BLaER1 (cell line): Measurements from ENCODE around the gene RPS17.

Experiments used
- H3K27ac ChIP-seq: shearing (Covaris generic); formaldehyde crosslinking; 2 replicates; pipeline ENCODE4 v1.8.1; 2022
- H3K27me3 ChIP-seq: shearing (Covaris generic); formaldehyde crosslinking; 2 replicates; pipeline ENCODE4 v1.8.1; 2022
- H3K36me3 ChIP-seq: shearing (Covaris generic); formaldehyde crosslinking; 2 replicates; pipeline ENCODE4 v1.8.1; 2022
- H3K4me1 ChIP-seq: shearing (Covaris generic); formaldehyde crosslinking; 2 replicates; pipeline ENCODE4 v1.8.1; 2022
- H3K4me2 ChIP-seq: shearing (Covaris generic); formaldehyde crosslinking; 2 replicates; pipeline ENCODE4 v1.8.1; 2022
- H3K4me3 ChIP-seq: shearing (Covaris generic); formaldehyde crosslinking; 2 replicates; pipeline ENCODE4 v1.8.1; 2022
- H3K9ac ChIP-seq: shearing (Covaris generic); formaldehyde crosslinking; 2 replicates; pipeline ENCODE4 v1.8.1; 2022
- H3K9me3 ChIP-seq: shearing (Covaris generic); formaldehyde crosslinking; 2 replicates; pipeline ENCODE4 v1.8.1; 2022
- H4K20me1 ChIP-seq: shearing (Covaris generic); formaldehyde crosslinking; 2 replicates; pipeline ENCODE4 v1.8.1; 2022
- Cebpa-rat ChIP-seq: shearing (Covaris generic); IDR thresholded peaks from 2 replicates; pipeline ENCODE4 v1.8.1; 2022

The RPS17 gene

GRCh38 chr15:82568986-82569385 is 28.7 kb upstream of the RPS17 start:
- Histone ChIP-seq H4K20me1 (no peaks in the 10 kb centered on the region), H3K9ac (no peak overlapping the region), H3K36me3 (no peaks in the 10 kb centered on the region), H3K4me1 (peaks cover 6% of the 10 kb centered on the region; the same call in 1 of the 2 replicates), H3K9me3 (no peaks in the 10 kb centered on the region), H3K4me3 (no peak overlapping the region), H3K27me3 (no peaks in the 10 kb centered on the region), H3K27ac (no peak overlapping the region), H3K4me2 (no peak overlapping the region)
- no peak for TF ChIP-seq Cebpa-rat

- Histone ChIP-seq H3K4me2 (no peak overlapping the region), H3K9me3 (no peaks in the 10 kb centered on the region), H3K27ac (no peak overlapping the region), H3K4me1 (peaks cover 1% of the 10 kb centered on the region; the same call in 1 of the 2 replicates), H4K20me1 (no peaks in the 10 kb centered on the region), H3K36me3 (no peaks in the 10 kb centered on the region), H3K9ac (no peak overlapping the region), H3K4me3 (no peak overlapping the region), H3K27me3 (no peaks in the 10 kb centered on the region)
- TF ChIP-seq Cebpa-rat, result no peak
These were observed 27.4 kb upstream of the RPS17 start for GRCh38 chr15:82567661-82568060.

GRCh38 chr15:82566690-82567089 is 26.4 kb upstream of the RPS17 start:
- no peaks in the 10 kb centered on the region for H3K27me3 ChIP-seq
- H4K20me1 ChIP-seq, result no peaks in the 10 kb centered on the region
- no peaks in the 10 kb centered on the region for H3K36me3 ChIP-seq
- no peak overlapping the region for H3K4me3 ChIP-seq
- no peak overlapping the region for H3K27ac ChIP-seq
- H3K4me1 ChIP-seq, result no peaks in the 10 kb centered on the region
- TF ChIP-seq Cebpa-rat, result no peak
- no peak overlapping the region for H3K4me2 ChIP-seq
- H3K9me3 ChIP-seq, result no peaks in the 10 kb centered on the region
- no peak overlapping the region for H3K9ac ChIP-seq

GRCh38 chr15:82558502-82558901 is 18.2 kb upstream of the RPS17 start:
- Histone ChIP-seq H3K4me1 (no peaks in the 10 kb centered on the region), H3K9me3 (no peaks in the 10 kb centered on the region), H3K9ac (no peak overlapping the region), H3K4me2 (no peak overlapping the region), H3K36me3 (no peaks in the 10 kb centered on the region), H4K20me1 (no peaks in the 10 kb centered on the region), H3K4me3 (no peak overlapping the region), H3K27me3 (no peaks in the 10 kb centered on the region), H3K27ac (no peak overlapping the region)
- TF ChIP-seq Cebpa-rat, result no peak

GRCh38 chr15:82556315-82557035 is 16.2 kb upstream of the RPS17 start:
- TF ChIP-seq Cebpa-rat, result no peak
- Histone ChIP-seq H3K27ac (no peak overlapping the region), H3K9ac (no peak overlapping the region), H4K20me1 (no peaks in the 10 kb centered on the region), H3K9me3 (no peaks in the 10 kb centered on the region), H3K4me1 (no peaks in the 10 kb centered on the region), H3K36me3 (no peaks in the 10 kb centered on the region), H3K4me2 (no peak overlapping the region), H3K4me3 (no peak overlapping the region), H3K27me3 (no peaks in the 10 kb centered on the region)

- H3K4me1 ChIP-seq, result no peaks in the 10 kb centered on the region
- no peak for TF ChIP-seq Cebpa-rat
- H3K4me3 ChIP-seq, result no peak overlapping the region
- H3K4me2 ChIP-seq, result no peak overlapping the region
- H4K20me1 ChIP-seq, result no peaks in the 10 kb centered on the region
- H3K9me3 ChIP-seq, result no peaks in the 10 kb centered on the region
- no peaks in the 10 kb centered on the region for H3K27me3 ChIP-seq
- no peak overlapping the region for H3K27ac ChIP-seq
- H3K36me3 ChIP-seq, result no peaks in the 10 kb centered on the region
- H3K9ac ChIP-seq, result no peak overlapping the region
These were observed 14.6 kb upstream of the RPS17 start for GRCh38 chr15:82554849-82555248.

GRCh38 chr15:82554351-82554750 is 14.1 kb upstream of the RPS17 start:
- no peak for TF ChIP-seq Cebpa-rat
- H4K20me1 ChIP-seq, result no peaks in the 10 kb centered on the region
- H3K36me3 ChIP-seq, result no peaks in the 10 kb centered on the region
- H3K4me2 ChIP-seq, result no peak overlapping the region
- H3K4me1 ChIP-seq, result no peaks in the 10 kb centered on the region
- H3K27ac ChIP-seq, result no peak overlapping the region
- no peak overlapping the region for H3K9ac ChIP-seq
- H3K4me3 ChIP-seq, result no peak overlapping the region
- no peaks in the 10 kb centered on the region for H3K9me3 ChIP-seq
- H3K27me3 ChIP-seq, result no peaks in the 10 kb centered on the region

- no peaks in the 10 kb centered on the region for H3K9me3 ChIP-seq
- no peak for TF ChIP-seq Cebpa-rat
- H3K4me1 ChIP-seq, result no peaks in the 10 kb centered on the region
- no peak overlapping the region for H3K27ac ChIP-seq
- H3K27me3 ChIP-seq, result no peaks in the 10 kb centered on the region
- no peak overlapping the region for H3K4me2 ChIP-seq
- no peaks in the 10 kb centered on the region for H3K36me3 ChIP-seq
- no peak overlapping the region for H3K4me3 ChIP-seq
- H3K9ac ChIP-seq, result no peak overlapping the region
- H4K20me1 ChIP-seq, result no peaks in the 10 kb centered on the region
These were observed 13.6 kb upstream of the RPS17 start for GRCh38 chr15:82553846-82554245.

- TF ChIP-seq Cebpa-rat, result no peak
- Histone ChIP-seq H3K27me3 (no peaks in the 10 kb centered on the region), H3K36me3 (no peaks in the 10 kb centered on the region), H3K27ac (no peak overlapping the region), H3K9ac (no peak overlapping the region), H3K4me1 (no peaks in the 10 kb centered on the region), H3K9me3 (no peaks in the 10 kb centered on the region), H4K20me1 (no peaks in the 10 kb centered on the region), H3K4me3 (no peak overlapping the region), H3K4me2 (no peak overlapping the region)
These were observed 12.6 kb upstream of the RPS17 start for GRCh38 chr15:82552861-82553260.

- no peak overlapping the region for H3K27ac ChIP-seq
- no peaks in the 10 kb centered on the region for H3K36me3 ChIP-seq
- no peaks in the 10 kb centered on the region for H3K27me3 ChIP-seq
- H3K4me3 ChIP-seq, result no peak overlapping the region
- no peak overlapping the region for H3K4me2 ChIP-seq
- H3K9ac ChIP-seq, result no peak overlapping the region
- no peaks in the 10 kb centered on the region for H3K4me1 ChIP-seq
- H4K20me1 ChIP-seq, result no peaks in the 10 kb centered on the region
- TF ChIP-seq Cebpa-rat, result no peak
- H3K9me3 ChIP-seq, result no peaks in the 10 kb centered on the region
These were observed 11.5 kb upstream of the RPS17 start for GRCh38 chr15:82551646-82552247.
